ENCODE measurements around the gene ASIC5. TPM values are rescaled to one million over a fixed set of nuclear protein-coding genes. Genes with fewer than 3 reads are reported as not detected.

Gene ASIC5
- total RNA-seq, 4 donors from 2014 or later: not detected

- TF ChIP-seq POLR2A (IDR thresholded peaks at IDR 0.05): no peak
- TF ChIP-seq CTCF (IDR thresholded peaks at IDR 0.05): no peak
- H3K4me3 ChIP-seq (ENCODE audit: low read depth, poor library complexity, severe bottlenecking): no peak overlapping the region
- intact Hi-C loops (cut with DNase I; ENCODE audit: low total_unique reads): no loop called here
- DNase-seq (ENCODE audit: low spot score in 2 of 2): no peak
- 45 to 50% methylated on average over 1 of the region's 1 CpG for WGBS, 2 donors
Measured at GRCh38 chr4:155807021-155807420, 59.1 kb downstream of the ASIC5 start.

GRCh38 chr4:155805016-155805415 is 61.1 kb downstream of the ASIC5 start:
- TF ChIP-seq CTCF (IDR thresholded peaks at IDR 0.05): no peak
- no peak for TF ChIP-seq POLR2A (IDR thresholded peaks at IDR 0.05)
- no peak overlapping the region for H3K4me3 ChIP-seq (ENCODE audit: low read depth, poor library complexity, severe bottlenecking)
- intact Hi-C loops (cut with DNase I; ENCODE audit: low total_unique reads): no loop called here
- WGBS, 2 donors: 87 to 89% methylated on average over 1 of the region's 1 CpG
- DNase-seq (ENCODE audit: low spot score in 2 of 2): no peak

- no peak for DNase-seq (ENCODE audit: low spot score in 2 of 2)
- 89% methylated on average over 9 of the region's 9 CpGs for WGBS, 2 donors
- no peak for TF ChIP-seq CTCF (IDR thresholded peaks at IDR 0.05)
- TF ChIP-seq POLR2A (IDR thresholded peaks at IDR 0.05): no peak
- intact Hi-C loops (cut with DNase I; ENCODE audit: low total_unique reads): no loop called here
- H3K4me3 ChIP-seq (ENCODE audit: low read depth, poor library complexity, severe bottlenecking): no peak overlapping the region
Measured at GRCh38 chr4:155802190-155802959, 63.7 kb downstream of the ASIC5 start.

GRCh38 chr4:155800685-155801343 is 65.3 kb downstream of the ASIC5 start:
- no peak for DNase-seq (ENCODE audit: low spot score in 2 of 2)
- intact Hi-C loops (cut with DNase I; ENCODE audit: low total_unique reads): no loop called here
- no peak overlapping the region for H3K4me3 ChIP-seq (ENCODE audit: low read depth, poor library complexity, severe bottlenecking)
- WGBS, 2 donors: 79 to 83% methylated on average over 7 of the region's 7 CpGs
- TF ChIP-seq CTCF (IDR thresholded peaks at IDR 0.05) (no peak), POLR2A (IDR thresholded peaks at IDR 0.05) (no peak)

GRCh38 chr4:155799794-155800123 is 66.3 kb downstream of the ASIC5 start:
- TF ChIP-seq POLR2A (IDR thresholded peaks at IDR 0.05): no peak
- no peak for TF ChIP-seq CTCF (IDR thresholded peaks at IDR 0.05)
- intact Hi-C loops (cut with DNase I; ENCODE audit: low total_unique reads): no loop called here
- 71 to 80% methylated on average over 8 of the region's 8 CpGs for whole genome bisulfite sequencing, 2 donors
- no peak for DNase-seq (ENCODE audit: low spot score in 2 of 2)
- no peak overlapping the region for H3K4me3 ChIP-seq (ENCODE audit: low read depth, poor library complexity, severe bottlenecking)

All from lower leg skin (tissue), 4 donors.